Upper lobe of left lung (tissue), 6 donors: Measurements from ENCODE around the gene CHCHD3. TPM values are rescaled to one million over a fixed set of nuclear protein-coding genes. Genes with fewer than 3 reads are reported as not detected.

Experiments used
- ATAC-seq, 2 donors: fragments of 200-7000 bp; cut with Tn5 transposase; one replicate each; pipeline ENCODE4 v1.9.1; 2022; ENCODE audit warnings: mild to moderate bottlenecking in 2 of 2, moderate library complexity in 2 of 2; ENCODE audit not compliant: low FRiP score in 2 of 2
- DNase-seq, 2 donors: peaks; one replicate each; pipeline ENCODE4 v3.0.0-alpha.2; 2019 to 2020
- H3K27ac ChIP-seq, 4 donors: fragments of 200-600 bp; sonication (generic); one replicate each; pipeline ENCODE4 v1.5.1; 2016 to 2019
- H3K27me3 ChIP-seq, 4 donors: fragments of 200-600 bp; sonication (generic); one replicate each; pipeline ENCODE4 v1.5.1; 2017 to 2019
- H3K36me3 ChIP-seq, 4 donors: fragments of 200-600 bp; sonication (generic); one replicate each; pipeline ENCODE4 v1.5.1; 2016 to 2019
- H3K4me1 ChIP-seq, 4 donors: fragments of 200-600 bp; sonication (generic); one replicate each; pipeline ENCODE4 v1.5.1; 2018 to 2019
- H3K4me3 ChIP-seq, 4 donors: fragments of 200-600 bp; sonication (generic); one replicate each; pipeline ENCODE4 v1.5.1; 2017 to 2019; ENCODE audit warnings: mild to moderate bottlenecking in 2 of 4, moderate library complexity in 1 of 4
- H3K9me3 ChIP-seq, 4 donors: fragments of 200-600 bp; sonication (generic); one replicate each; pipeline ENCODE4 v1.5.1; 2018 to 2019
- EP300 ChIP-seq, 4 donors: sonication (generic); formaldehyde crosslinking; IDR thresholded peaks; one replicate each; pipeline ENCODE4 v1.5.1; 2017; ENCODE audit warnings: antibody characterized with exemption in 4 of 4, control low read depth in 2 of 4
- POLR2A ChIP-seq, 4 donors: fragments of 450-650 bp; IDR thresholded peaks; one replicate each; pipeline ENCODE4 v1.5.1; 2016 to 2017; ENCODE audit warnings: antibody characterized with exemption in 4 of 4, mild to moderate bottlenecking in 2 of 4
- POLR2AphosphoS5 ChIP-seq, 2 donors: sonication (generic); formaldehyde crosslinking; IDR thresholded peaks; one replicate each; pipeline ENCODE4 v1.5.1; 2017; ENCODE audit warnings: antibody characterized with exemption in 2 of 2
- WGBS, 2 donors: methylation state at CpG; one replicate each; pipeline ENCODE4 v1.1.5; 2017 to 2018; 5-methylcytosine and 5-hydroxymethylcytosine counted together
- total RNA-seq, 6 donors: library from RNA; depleted of rRNA in 4 of 6; stranded (reverse); fragments of >200 nt in 4 of 6; gene quantifications; one replicate each; pipeline versions ENCODE4 v1.1.0 to v1.2.1, GENCODE V29; 2016 to 2021
- TF ChIP-seq, protein P1 (sequence below), 6 experiments: fragments of 450-650 bp in 4 of 6; fragments of 200-600 bp in 2 of 6; sonication (generic) in 2 of 6; IDR thresholded peaks; one replicate each; pipeline ENCODE4 v1.5.1; 2016 to 2019; ENCODE audit warnings: antibody characterized with exemption in 6 of 6
- donor health status: DM: no; HTN: no; CAD: no; lungs with moderate emphysema.
- donor health status: DM: no; HTN: yes; CAD: no; lungs with severe emphysema.

Gene CHCHD3
- total RNA-seq, 6 donors from 2014 or later, result 42.6 to 54.5 (median 48.6) TPM

DNA sequence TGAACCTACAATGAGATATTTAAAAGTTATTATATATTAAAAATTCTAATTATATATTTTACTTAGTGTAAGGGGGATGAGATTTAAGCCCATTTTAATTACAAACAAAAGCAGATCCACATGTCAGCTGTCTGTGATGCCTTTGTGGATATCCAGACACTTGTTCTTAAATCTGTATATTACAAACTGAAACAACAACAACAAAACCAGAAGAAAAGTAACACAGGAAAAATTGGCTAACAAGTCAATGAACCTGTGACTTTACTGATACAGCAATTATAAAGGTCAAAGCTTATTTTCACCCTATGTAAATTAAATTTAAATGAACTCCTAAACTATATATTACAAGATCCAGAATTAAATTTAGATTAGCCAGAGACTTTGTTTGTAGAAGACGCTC lies 222.7 kb downstream of the CHCHD3 start:
- Histone ChIP-seq H3K27me3 (no peaks in the 10 kb centered on the region), H3K9me3 (no peaks in the 10 kb centered on the region), H3K27ac (no peak overlapping the region), H3K4me3 (no peak overlapping the region), H3K4me1 (no peaks in the 10 kb centered on the region), H3K36me3 (no peaks in the 10 kb centered on the region)
- WGBS, 2 donors, result 47 to 52% methylated on average over 1 of the region's 1 CpG
- DNase-seq, result no peak
- no peak for TF ChIP-seq POLR2A (IDR thresholded peaks at IDR 0.05)
- TF ChIP-seq POLR2AphosphoS5 (IDR thresholded peaks at IDR 0.05), result no peak
- TF ChIP-seq EP300 (IDR thresholded peaks at IDR 0.05), result no peak
- TF ChIP-seq, protein P1, sequence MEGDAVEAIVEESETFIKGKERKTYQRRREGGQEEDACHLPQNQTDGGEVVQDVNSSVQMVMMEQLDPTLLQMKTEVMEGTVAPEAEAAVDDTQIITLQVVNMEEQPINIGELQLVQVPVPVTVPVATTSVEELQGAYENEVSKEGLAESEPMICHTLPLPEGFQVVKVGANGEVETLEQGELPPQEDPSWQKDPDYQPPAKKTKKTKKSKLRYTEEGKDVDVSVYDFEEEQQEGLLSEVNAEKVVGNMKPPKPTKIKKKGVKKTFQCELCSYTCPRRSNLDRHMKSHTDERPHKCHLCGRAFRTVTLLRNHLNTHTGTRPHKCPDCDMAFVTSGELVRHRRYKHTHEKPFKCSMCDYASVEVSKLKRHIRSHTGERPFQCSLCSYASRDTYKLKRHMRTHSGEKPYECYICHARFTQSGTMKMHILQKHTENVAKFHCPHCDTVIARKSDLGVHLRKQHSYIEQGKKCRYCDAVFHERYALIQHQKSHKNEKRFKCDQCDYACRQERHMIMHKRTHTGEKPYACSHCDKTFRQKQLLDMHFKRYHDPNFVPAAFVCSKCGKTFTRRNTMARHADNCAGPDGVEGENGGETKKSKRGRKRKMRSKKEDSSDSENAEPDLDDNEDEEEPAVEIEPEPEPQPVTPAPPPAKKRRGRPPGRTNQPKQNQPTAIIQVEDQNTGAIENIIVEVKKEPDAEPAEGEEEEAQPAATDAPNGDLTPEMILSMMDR (IDR thresholded peaks at IDR 0.05), result no peak
- ATAC-seq, result no peak

DNA sequence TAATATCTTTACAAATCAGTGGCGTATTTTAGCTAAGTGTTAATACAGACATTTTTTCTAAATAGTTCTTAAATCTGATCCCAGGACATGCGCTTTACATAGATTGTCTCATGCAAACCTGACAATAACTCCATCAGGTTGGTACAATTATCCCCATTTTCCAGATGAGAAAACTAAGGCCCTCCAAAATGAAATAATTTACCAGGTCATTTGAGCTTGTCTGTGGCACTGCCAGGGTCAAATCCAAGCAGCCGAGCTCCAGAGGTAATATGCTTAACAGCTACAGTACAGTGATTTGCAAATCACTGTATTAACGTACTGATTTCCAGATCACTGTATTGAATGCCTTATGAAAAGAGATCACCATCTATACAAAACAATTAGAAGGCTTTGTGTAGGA lies 223.1 kb downstream of the CHCHD3 start:
- H3K9me3 ChIP-seq, result no peaks in the 10 kb centered on the region
- H3K4me1 ChIP-seq, result no peaks in the 10 kb centered on the region
- no peak overlapping the region for H3K27ac ChIP-seq
- no peaks in the 10 kb centered on the region for H3K27me3 ChIP-seq
- ATAC-seq, result no peak
- no peak for TF ChIP-seq POLR2AphosphoS5 (IDR thresholded peaks at IDR 0.05)
- TF ChIP-seq POLR2A (IDR thresholded peaks at IDR 0.05), result no peak
- no peak for TF ChIP-seq EP300 (IDR thresholded peaks at IDR 0.05)
- TF ChIP-seq, protein P1 (IDR thresholded peaks at IDR 0.05), result no peak
- H3K36me3 ChIP-seq, result no peaks in the 10 kb centered on the region
- DNase-seq, result no peak
- H3K4me3 ChIP-seq, result no peak overlapping the region
- WGBS, 2 donors, result 96 to 98% methylated on average over 4 of the region's 4 CpGs

DNA sequence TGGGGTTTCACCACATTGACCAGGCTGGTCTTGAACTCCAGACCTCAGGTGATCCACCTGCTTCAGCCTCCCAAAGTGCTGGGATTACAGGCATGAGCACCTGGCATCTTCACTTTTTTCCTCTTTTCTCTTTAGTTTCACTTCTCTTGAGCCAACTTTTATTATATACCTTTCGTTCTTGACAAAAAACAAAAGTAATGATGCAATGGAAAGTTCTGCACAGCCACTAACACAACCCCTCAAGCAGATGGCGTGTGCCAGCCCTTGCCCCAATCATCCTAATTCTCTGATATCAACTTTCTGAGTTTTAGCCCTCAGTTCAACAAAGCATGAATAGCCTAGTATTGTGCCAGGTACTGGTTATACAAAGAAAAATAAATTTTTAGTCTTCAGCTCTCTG lies 223.6 kb downstream of the CHCHD3 start:
- H3K27me3 ChIP-seq, result no peaks in the 10 kb centered on the region
- H3K4me1 ChIP-seq, result no peaks in the 10 kb centered on the region
- no peaks in the 10 kb centered on the region for H3K36me3 ChIP-seq
- H3K27ac ChIP-seq, result no peak overlapping the region
- DNase-seq, result no peak
- TF ChIP-seq EP300 (IDR thresholded peaks at IDR 0.05), result no peak
- TF ChIP-seq, protein P1 (IDR thresholded peaks at IDR 0.05), result no peak
- TF ChIP-seq POLR2A (IDR thresholded peaks at IDR 0.05), result no peak
- TF ChIP-seq POLR2AphosphoS5 (IDR thresholded peaks at IDR 0.05), result no peak
- H3K4me3 ChIP-seq, result no peak overlapping the region
- H3K9me3 ChIP-seq, result no peaks in the 10 kb centered on the region
- 86 to 89% methylated on average over 2 of the region's 2 CpGs for WGBS, 2 donors
- no peak for ATAC-seq

DNA sequence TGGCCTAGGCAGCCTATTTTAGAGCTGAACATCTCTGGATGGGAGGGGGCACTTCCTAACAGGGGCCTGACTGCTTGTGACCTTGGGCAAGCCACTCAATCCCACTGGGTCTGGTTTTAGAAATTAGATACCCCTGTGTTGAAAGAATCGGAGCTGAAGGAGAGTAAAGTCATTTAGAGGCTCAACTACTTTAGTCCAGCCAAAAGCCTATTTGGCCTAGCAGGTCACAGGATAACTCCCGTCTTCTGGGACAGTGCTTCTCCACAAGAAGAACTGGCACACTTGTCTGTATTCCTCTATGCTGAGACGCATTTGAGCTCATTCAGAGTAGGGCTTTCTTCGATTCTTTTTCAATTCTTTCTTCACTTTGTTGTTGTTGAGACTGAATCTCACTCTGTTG lies 224.2 kb downstream of the CHCHD3 start:
- TF ChIP-seq POLR2A (IDR thresholded peaks at IDR 0.05) (no peak), POLR2AphosphoS5 (IDR thresholded peaks at IDR 0.05) (no peak), EP300 (IDR thresholded peaks at IDR 0.05) (no peak)
- TF ChIP-seq, protein P1 (IDR thresholded peaks at IDR 0.05), result no peak
- Histone ChIP-seq H3K27ac (no peak overlapping the region), H3K4me3 (no peak overlapping the region), H3K9me3 (no peaks in the 10 kb centered on the region), H3K36me3 (no peaks in the 10 kb centered on the region), H3K4me1 (no peaks in the 10 kb centered on the region), H3K27me3 (no peaks in the 10 kb centered on the region)
- 91 to 98% methylated on average over 4 of the region's 4 CpGs for WGBS, 2 donors
- DNase-seq, result no peak
- ATAC-seq, result no peak

DNA sequence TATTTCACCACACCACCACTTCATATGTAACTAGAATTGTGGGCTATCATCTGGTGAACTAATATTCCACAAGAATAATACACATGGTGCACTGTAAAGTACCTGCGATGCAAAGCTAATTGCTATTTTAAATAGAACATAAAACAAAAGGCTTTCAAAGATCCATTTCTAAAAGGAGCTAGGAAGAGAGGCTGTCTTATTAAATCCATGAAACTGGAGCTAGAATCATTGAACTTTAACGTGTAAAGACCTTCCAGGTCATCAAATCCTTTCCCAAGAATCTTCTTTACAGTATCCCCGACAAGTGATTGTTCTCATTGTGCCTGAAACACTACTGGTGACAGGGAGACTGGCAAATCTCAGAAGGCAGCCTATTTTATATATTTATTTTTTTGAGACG lies 224.9 kb downstream of the CHCHD3 start:
- no peak for TF ChIP-seq POLR2AphosphoS5 (IDR thresholded peaks at IDR 0.05)
- TF ChIP-seq POLR2A (IDR thresholded peaks at IDR 0.05), result no peak
- TF ChIP-seq, protein P1 (IDR thresholded peaks at IDR 0.05), result no peak
- TF ChIP-seq EP300 (IDR thresholded peaks at IDR 0.05), result no peak
- DNase-seq (no peak), ATAC-seq (no peak)
- H3K4me1 ChIP-seq, result no peaks in the 10 kb centered on the region
- WGBS, 2 donors, result 93 to 95% methylated on average over 4 of the region's 4 CpGs
- H3K27ac ChIP-seq, result no peak overlapping the region
- no peak overlapping the region for H3K4me3 ChIP-seq
- H3K9me3 ChIP-seq, result no peaks in the 10 kb centered on the region
- H3K36me3 ChIP-seq, result no peaks in the 10 kb centered on the region
- no peaks in the 10 kb centered on the region for H3K27me3 ChIP-seq
